Panc1 (cell line): ENCODE results near the gene OR14I1.
A peak's percentile ranks its signal among the peaks of the same experiment; 100 is the strongest.

Experiments used
- CTCF ChIP-seq: fragments of 450-650 bp; IDR thresholded peaks from 2 replicates; pipeline ENCODE4 v1.5.1; 2017; ENCODE audit warnings: mild to moderate bottlenecking
- POLR2AphosphoS5 ChIP-seq: IDR thresholded peaks from 2 replicates; pipeline ENCODE4 v1.6.1; 2012; ENCODE audit warnings: mild to moderate bottlenecking, low read depth, low read length, moderate library complexity
- REST ChIP-seq, 2 experiments: IDR thresholded peaks; 2 replicates each; pipeline ENCODE4 v1.6.1; 2011 to 2012; ENCODE audit warnings: low read depth in 2 of 2, control low read depth in 1 of 2, low read length in 1 of 2, mild to moderate bottlenecking in 1 of 2, moderate library complexity in 1 of 2; ENCODE audit not compliant: insufficient read depth in 1 of 2

GRCh38 chr1:248703674-248704073 lies 1.1 kb upstream of the OR14I1 start:
- TF ChIP-seq CTCF = peak; percentile 22; the same call in 1 of the 2 replicates
- no peak for TF ChIP-seq REST (IDR thresholded peaks at IDR 0.05; ENCODE audit: insufficient read depth in 1 of 2, low read depth in 2 of 2, low read length in 1 of 2)
- TF ChIP-seq POLR2AphosphoS5 = no peak
